Measurements from ENCODE around the gene VSIG1.

VSIG1 gene

DNA sequence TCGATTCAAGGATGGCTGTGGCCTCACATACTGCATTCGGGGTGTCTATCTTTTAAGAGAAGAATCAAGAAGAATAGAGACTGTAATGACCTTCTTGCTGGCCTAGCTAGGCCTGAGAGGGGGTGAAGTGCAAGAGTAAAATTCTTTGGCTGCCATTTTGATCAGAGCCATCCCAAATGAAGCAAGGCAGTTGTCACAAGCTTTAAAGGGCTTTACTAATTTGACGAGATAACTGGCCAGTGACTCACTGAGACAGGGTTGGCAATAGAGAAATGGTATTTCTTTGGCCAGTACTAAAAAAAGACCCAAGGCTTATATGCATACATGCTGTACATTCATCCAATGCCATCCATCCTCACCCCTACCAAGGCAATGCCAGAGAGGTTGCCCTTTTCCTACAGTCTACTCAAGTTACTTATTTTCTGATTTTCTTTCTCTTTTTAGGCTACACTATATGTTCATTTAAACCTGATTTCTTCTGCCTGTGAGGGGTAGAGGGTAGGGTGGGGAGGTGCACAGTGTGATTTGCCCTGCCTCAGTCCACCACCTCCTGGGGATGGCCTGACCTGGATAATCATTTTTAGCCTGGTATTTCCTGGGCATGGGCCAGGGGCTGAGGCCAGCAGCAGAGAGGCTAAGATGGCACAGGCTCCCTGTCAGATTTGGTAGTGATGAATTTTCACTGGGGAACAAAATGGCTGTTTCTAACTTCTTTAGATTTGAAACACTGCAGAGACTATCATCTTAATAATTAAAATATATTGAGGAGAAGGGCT, 78.9 kb downstream of the VSIG1 start:
- in situ Hi-C loops (cut with MboI; ENCODE audit: low pct_unique_long_range_greater_than_20kb, low sequenced_read_pairs) = no loop called here
- DNase-seq = no peak

- in situ Hi-C loops (cut with MboI; ENCODE audit: low pct_unique_long_range_greater_than_20kb, low sequenced_read_pairs) = no loop called here
- DNase-seq = peak; percentile 8
Observed at GRCh38 chrX:108126661-108127060, 81.8 kb downstream of the VSIG1 start.

DNA sequence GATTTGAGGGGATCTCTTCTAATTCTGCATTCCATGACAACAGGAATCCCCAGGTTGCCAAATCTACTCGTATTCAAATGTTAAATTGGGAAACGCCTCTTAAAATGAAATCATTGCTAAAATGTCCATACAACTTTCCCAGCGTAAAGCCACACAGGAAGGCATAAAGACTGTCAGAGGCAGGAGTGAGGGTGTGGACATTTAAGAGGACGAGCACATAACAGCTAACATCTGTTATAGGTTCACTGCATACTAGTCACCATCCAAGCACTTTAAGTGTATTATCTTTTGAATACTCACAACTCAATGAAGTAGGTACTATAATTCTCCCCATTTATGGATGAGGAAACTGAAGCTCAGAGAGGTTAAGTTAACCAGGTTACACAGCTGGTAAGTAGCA, 82.3 kb downstream of the VSIG1 start:
- no peak for DNase-seq
- in situ Hi-C loops (cut with MboI; ENCODE audit: low pct_unique_long_range_greater_than_20kb, low sequenced_read_pairs) = no loop called here

Data from KBM-7 (cell line).